ENCODE measurements around the gene UBR4. TPM values are rescaled to one million over a fixed set of nuclear protein-coding genes. Genes with fewer than 3 reads are reported as not detected.

The UBR4 gene
- total and polyA plus RNA-seq, 2 of the 8 experiments (the other 6 are each of a cell fraction or from before 2014, with no cell fraction given) = 139 to 152 TPM

- CTCF ChIA-PET (ENCODE audit: partially characterized antibody) = interaction anchor here (0.7 to 1.8 kb wide), 4 partner anchors 9 to 156 kb away, joined by 3 to 5 read pairs (median 3); no protein-coding TSS in a partner anchor
- POLR2A ChIA-PET (ENCODE audit: partially characterized antibody) = interaction anchor here (1.4 kb wide), 1 partner anchor 108 kb away, joined by 7 read pairs; no protein-coding TSS in a partner anchor
- no peaks in the 10 kb centered on the region for H3K36me3 ChIP-seq (ENCODE audit: control insufficient read depth in 2 of 4, insufficient read depth in 4 of 4, low read length in 3 of 4)
- peaks cover 0 to 5% of the 10 kb centered on the region in 2 experiments; a peak in 1 of 4 replicates for H3K9me3 ChIP-seq (ENCODE audit: insufficient read depth in 2 of 2, low read depth in 1 of 2, low read length in 1 of 2)
- no peak overlapping the region for H3K4ac ChIP-seq (replicated peaks; ENCODE audit: insufficient read length, low read depth, low read length)
- H3K4me1 ChIP-seq (replicated peaks in 1 of 4; ENCODE audit: control insufficient read depth in 3 of 4, insufficient read depth in 4 of 4, low read length in 3 of 4) = peaks cover 0 to 7% (median 2%) of the 10 kb centered on the region in 4 experiments; a peak in 4 of 7 replicates
- H2BK5ac ChIP-seq (ENCODE audit: low read depth, low read length) = no peak overlapping the region
- no peak overlapping the region for H2BK20ac ChIP-seq (ENCODE audit: low read length)
- no peak overlapping the region for H3K4me2 ChIP-seq (ENCODE audit: insufficient read depth in 1 of 2, low read depth in 2 of 2, low read length in 2 of 2)
- H3K56ac ChIP-seq (replicated peaks; ENCODE audit: insufficient read length, low read depth, low read length) = no peak overlapping the region
- FAIRE-seq (no peak), DNase-seq (ENCODE audit: low read depth in 1 of 2, low spot score in 2 of 2) (no peak)
- H3K14ac ChIP-seq (ENCODE audit: insufficient read length) = no peak overlapping the region
- no peak overlapping the region for H3K4me3 ChIP-seq (ENCODE audit: extremely low read depth in 1 of 4, insufficient read depth in 2 of 4, low read depth in 3 of 4, low read length in 4 of 4)
- no peak overlapping the region for H4K8ac ChIP-seq (ENCODE audit: extremely low read depth, insufficient read depth, low read length)
- H4K5ac ChIP-seq (ENCODE audit: insufficient read length, low read depth, low read length) = no peak overlapping the region
- no peak overlapping the region for H2AK5ac ChIP-seq (ENCODE audit: low read depth, low read length)
- H3K23me2 ChIP-seq (ENCODE audit: low read depth, low read length) = peaks cover 4% of the 10 kb centered on the region; the same call in 1 of the 2 replicates
- H2BK120ac ChIP-seq (replicated peaks; ENCODE audit: low read depth, low read length) = no peak overlapping the region
- H3K27ac ChIP-seq (ENCODE audit: low read depth, low read length) = no peak overlapping the region
- H3K79me2 ChIP-seq (ENCODE audit: control insufficient read depth in 1 of 2, insufficient read depth in 2 of 2, low read length in 2 of 2) = no peaks in the 10 kb centered on the region
- no peak overlapping the region for H4K91ac ChIP-seq (replicated peaks; ENCODE audit: insufficient read length, low read length)
- H2BK15ac ChIP-seq (ENCODE audit: low read length) = no peak overlapping the region
- H3K9ac ChIP-seq (replicated peaks in 1 of 4; ENCODE audit: extremely low read depth in 1 of 4, low read depth in 3 of 4, low read length in 3 of 4) = no peak overlapping the region
- H3K18ac ChIP-seq (ENCODE audit: extremely low read depth, low read length) = no peak overlapping the region
- H2AFZ ChIP-seq (ENCODE audit: low read length) = no peak overlapping the region
- H3K23ac ChIP-seq (ENCODE audit: insufficient read length) = no peak overlapping the region
- WGBS, 2 experiments (ENCODE audit: extremely low coverage in 1 of 2, insufficient coverage in 1 of 2, insufficient read length in 1 of 2, insufficient replicate concordance in 2 of 2, low coverage in 1 of 2, low lambda C conversion rate in 2 of 2, missing lambda C conversion rate in 1 of 2) = 88% methylated on average over 12 of the region's 12 CpGs; no CpG with 5 or more reads in 1 of the 2 experiments
- no peaks in the 10 kb centered on the region for H4K20me1 ChIP-seq (replicated peaks in 1 of 2; ENCODE audit: control insufficient read depth in 1 of 2, insufficient read depth in 2 of 2, low read length in 2 of 2)
- H3K79me1 ChIP-seq (ENCODE audit: low read depth, low read length) = no peaks in the 10 kb centered on the region; the same call in 1 of the 2 replicates
- H3K27me3 ChIP-seq (replicated peaks in 1 of 4; ENCODE audit: control insufficient read depth in 3 of 4, extremely low read depth in 1 of 4, insufficient read depth in 3 of 4, low read length in 3 of 4) = no peaks in the 10 kb centered on the region
- H2BK12ac ChIP-seq (ENCODE audit: low read depth, low read length) = no peak overlapping the region
- TF ChIP-seq KDM5A (IDR thresholded peaks at IDR 0.05; ENCODE audit: low read length) (no peak), PHF8 (conservative IDR thresholded peaks at IDR 0.05; ENCODE audit: low read depth, low read length) (no peak), CREB1 (IDR thresholded peaks at IDR 0.05) (no peak), HDAC6 (IDR thresholded peaks at IDR 0.05; ENCODE audit: low read depth, low read length) (no peak), ZNF274 (IDR thresholded peaks at IDR 0.05; ENCODE audit: borderline replicate concordance, extremely low read depth, low read length) (no peak), BACH1 (IDR thresholded peaks at IDR 0.05; ENCODE audit: low read length) (no peak), FOSL1 (IDR thresholded peaks at IDR 0.05; ENCODE audit: insufficient read depth, low read depth, low read length) (no peak), GABPA (IDR thresholded peaks at IDR 0.05; ENCODE audit: borderline replicate concordance, insufficient read depth, low read length) (no peak), RAD21 (IDR thresholded peaks at IDR 0.05 in 1 of 2, conservative IDR thresholded peaks at IDR 0.05 in 1 of 2; ENCODE audit: low read depth in 2 of 2, low read length in 2 of 2) (no peak), ATF2 (IDR thresholded peaks at IDR 0.05; ENCODE audit: low read length) (no peak), ASH2L (IDR thresholded peaks at IDR 0.05; ENCODE audit: low read length) (no peak)
- TF ChIP-seq, protein P1, sequence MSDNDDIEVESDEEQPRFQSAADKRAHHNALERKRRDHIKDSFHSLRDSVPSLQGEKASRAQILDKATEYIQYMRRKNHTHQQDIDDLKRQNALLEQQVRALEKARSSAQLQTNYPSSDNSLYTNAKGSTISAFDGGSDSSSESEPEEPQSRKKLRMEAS (IDR thresholded peaks at IDR 0.05) = no peak
Measured at GRCh38 chr1:19063122-19063521, 146.9 kb downstream of the UBR4 start.
